ENCODE results near the gene BCAR3.

The BCAR3 gene

GRCh38 chr1:93526431-93526830 lies 155.2 kb downstream of the BCAR3 start:
- H3K9ac ChIP-seq (ENCODE audit: low read depth, low read length), result no peak overlapping the region
- H3K4me1 ChIP-seq (ENCODE audit: insufficient read depth, low read length), result peaks cover under 1% of the 10 kb centered on the region; the same call in 1 of the 2 replicates
- H3K27me3 ChIP-seq (ENCODE audit: insufficient read depth, low read length), result no peaks in the 10 kb centered on the region
- no peak overlapping the region for H3K4me3 ChIP-seq (ENCODE audit: low read length)
- H3K27ac ChIP-seq (ENCODE audit: low read depth, low read length), result no peak overlapping the region
- WGBS, result 97% methylated on average over 2 of the region's 2 CpGs
- peaks cover 93% of the 10 kb centered on the region for H3K36me3 ChIP-seq (ENCODE audit: insufficient read depth, low read length)
- H3K9me3 ChIP-seq (ENCODE audit: insufficient read depth, low read depth, low read length), result no peaks in the 10 kb centered on the region

GRCh38 chr1:93525431-93525830 lies 156.2 kb downstream of the BCAR3 start:
- 97% methylated on average over 1 of the region's 1 CpG for WGBS
- Histone ChIP-seq H3K4me1 (ENCODE audit: insufficient read depth, low read length) (peaks cover 4% of the 10 kb centered on the region; the same call in 1 of the 2 replicates), H3K27me3 (ENCODE audit: insufficient read depth, low read length) (no peaks in the 10 kb centered on the region), H3K36me3 (ENCODE audit: insufficient read depth, low read length) (peaks cover 89% of the 10 kb centered on the region), H3K27ac (ENCODE audit: low read depth, low read length) (no peak overlapping the region), H3K9ac (ENCODE audit: low read depth, low read length) (no peak overlapping the region), H3K4me3 (ENCODE audit: low read length) (no peak overlapping the region), H3K9me3 (ENCODE audit: insufficient read depth, low read depth, low read length) (no peaks in the 10 kb centered on the region)

- peaks cover 62% of the 10 kb centered on the region for H3K36me3 ChIP-seq (ENCODE audit: insufficient read depth, low read length)
- no peak overlapping the region for H3K9ac ChIP-seq (ENCODE audit: low read depth, low read length)
- 87% methylated on average over 3 of the region's 4 CpGs for WGBS
- no peaks in the 10 kb centered on the region for H3K27me3 ChIP-seq (ENCODE audit: insufficient read depth, low read length)
- H3K4me1 ChIP-seq (ENCODE audit: insufficient read depth, low read length), result peaks cover 4% of the 10 kb centered on the region; the same call in 1 of the 2 replicates
- H3K4me3 ChIP-seq (ENCODE audit: low read length), result no peak overlapping the region
- no peaks in the 10 kb centered on the region for H3K9me3 ChIP-seq (ENCODE audit: insufficient read depth, low read depth, low read length)
- H3K27ac ChIP-seq (ENCODE audit: low read depth, low read length), result no peak overlapping the region
These were observed 158.9 kb downstream of the BCAR3 start for GRCh38 chr1:93522721-93523120.

GRCh38 chr1:93521618-93522017 lies 160.0 kb downstream of the BCAR3 start:
- Histone ChIP-seq H3K4me1 (ENCODE audit: insufficient read depth, low read length) (peaks cover 4% of the 10 kb centered on the region; the same call in 1 of the 2 replicates), H3K9ac (ENCODE audit: low read depth, low read length) (no peak overlapping the region), H3K27ac (ENCODE audit: low read depth, low read length) (no peak overlapping the region), H3K9me3 (ENCODE audit: insufficient read depth, low read depth, low read length) (no peaks in the 10 kb centered on the region), H3K27me3 (ENCODE audit: insufficient read depth, low read length) (no peaks in the 10 kb centered on the region), H3K36me3 (ENCODE audit: insufficient read depth, low read length) (peaks cover 51% of the 10 kb centered on the region), H3K4me3 (ENCODE audit: low read length) (no peak overlapping the region)
- WGBS, result 93% methylated on average over 2 of the region's 2 CpGs

GRCh38 chr1:93519199-93519829 lies 162.3 kb downstream of the BCAR3 start:
- Histone ChIP-seq H3K4me1 (ENCODE audit: insufficient read depth, low read length) (peaks cover 4% of the 10 kb centered on the region; the same call in 1 of the 2 replicates), H3K27me3 (ENCODE audit: insufficient read depth, low read length) (no peaks in the 10 kb centered on the region), H3K9ac (ENCODE audit: low read depth, low read length) (no peak overlapping the region), H3K36me3 (ENCODE audit: insufficient read depth, low read length) (peaks cover 31% of the 10 kb centered on the region), H3K27ac (ENCODE audit: low read depth, low read length) (no peak overlapping the region), H3K9me3 (ENCODE audit: insufficient read depth, low read depth, low read length) (no peaks in the 10 kb centered on the region), H3K4me3 (ENCODE audit: low read length) (no peak overlapping the region)
- 89% methylated on average over 3 of the region's 3 CpGs for WGBS

GRCh38 chr1:93518516-93518915 lies 163.1 kb downstream of the BCAR3 start:
- H3K4me1 ChIP-seq (ENCODE audit: insufficient read depth, low read length), result peaks cover 4% of the 10 kb centered on the region; the same call in 1 of the 2 replicates
- H3K36me3 ChIP-seq (ENCODE audit: insufficient read depth, low read length), result peaks cover 23% of the 10 kb centered on the region
- no peak overlapping the region for H3K9ac ChIP-seq (ENCODE audit: low read depth, low read length)
- H3K27ac ChIP-seq (ENCODE audit: low read depth, low read length), result no peak overlapping the region
- H3K9me3 ChIP-seq (ENCODE audit: insufficient read depth, low read depth, low read length), result no peaks in the 10 kb centered on the region
- H3K27me3 ChIP-seq (ENCODE audit: insufficient read depth, low read length), result no peaks in the 10 kb centered on the region
- H3K4me3 ChIP-seq (ENCODE audit: low read length), result no peak overlapping the region

GRCh38 chr1:93516164-93516563 lies 165.5 kb downstream of the BCAR3 start:
- peaks cover 4% of the 10 kb centered on the region for H3K36me3 ChIP-seq (ENCODE audit: insufficient read depth, low read length)
- H3K9me3 ChIP-seq (ENCODE audit: insufficient read depth, low read depth, low read length), result no peaks in the 10 kb centered on the region
- H3K4me3 ChIP-seq (ENCODE audit: low read length), result no peak overlapping the region
- H3K9ac ChIP-seq (ENCODE audit: low read depth, low read length), result no peak overlapping the region
- H3K4me1 ChIP-seq (ENCODE audit: insufficient read depth, low read length), result peaks cover under 1% of the 10 kb centered on the region; the same call in 1 of the 2 replicates
- 93% methylated on average over 5 of the region's 5 CpGs for WGBS
- no peaks in the 10 kb centered on the region for H3K27me3 ChIP-seq (ENCODE audit: insufficient read depth, low read length)
- H3K27ac ChIP-seq (ENCODE audit: low read depth, low read length), result no peak overlapping the region

Data from HUES64 (cell line).